Measurements from ENCODE around the gene SLX9.

SLX9 gene

DNA sequence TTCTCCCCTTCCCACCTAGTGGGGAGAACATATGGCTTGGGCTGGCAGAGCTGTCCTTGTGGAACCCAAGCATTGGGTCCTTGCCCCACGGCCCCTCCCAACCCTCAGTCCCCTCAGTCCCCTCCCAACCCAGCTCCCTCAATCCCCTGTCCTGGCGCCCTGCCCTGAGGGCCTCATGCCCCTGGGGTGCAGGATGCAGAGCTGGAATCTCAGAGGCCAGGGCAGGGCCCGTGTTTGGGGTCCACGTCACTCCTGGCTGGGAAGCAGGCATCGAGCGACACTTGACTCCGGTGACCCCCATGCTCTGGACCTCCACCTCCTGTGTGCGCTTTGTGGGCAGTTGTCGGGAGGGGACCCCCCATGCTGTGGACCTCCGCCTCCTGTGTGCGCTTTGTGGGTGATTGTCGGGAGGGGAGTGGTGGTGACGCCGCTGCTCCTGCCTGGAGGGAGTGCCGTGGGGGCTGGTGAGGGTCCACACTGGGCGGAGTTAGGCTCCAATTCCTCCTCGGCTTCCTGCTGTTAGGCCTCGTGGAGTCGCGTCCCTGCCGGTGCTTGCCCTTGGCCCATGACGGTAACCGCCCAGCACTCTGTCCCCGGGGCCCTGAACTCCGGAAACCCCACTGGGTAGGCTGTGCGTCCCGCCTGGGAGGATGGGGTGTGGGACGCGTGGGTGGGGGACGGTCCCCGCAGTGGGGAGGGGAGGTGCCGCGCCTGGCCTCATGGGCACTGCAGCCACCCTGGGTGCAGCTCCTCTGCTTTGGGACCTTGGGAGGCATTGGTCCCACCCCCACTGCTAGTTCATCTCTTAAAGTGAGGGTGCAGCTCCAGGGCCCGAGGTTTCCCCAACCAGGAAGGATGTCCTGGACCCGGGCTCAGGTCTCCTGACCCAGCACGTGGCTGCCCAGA is 31.2 kb downstream of the SLX9 start:
- no peak for DNase-seq (ENCODE audit: low spot score)
- TF ChIP-seq, protein P1, sequence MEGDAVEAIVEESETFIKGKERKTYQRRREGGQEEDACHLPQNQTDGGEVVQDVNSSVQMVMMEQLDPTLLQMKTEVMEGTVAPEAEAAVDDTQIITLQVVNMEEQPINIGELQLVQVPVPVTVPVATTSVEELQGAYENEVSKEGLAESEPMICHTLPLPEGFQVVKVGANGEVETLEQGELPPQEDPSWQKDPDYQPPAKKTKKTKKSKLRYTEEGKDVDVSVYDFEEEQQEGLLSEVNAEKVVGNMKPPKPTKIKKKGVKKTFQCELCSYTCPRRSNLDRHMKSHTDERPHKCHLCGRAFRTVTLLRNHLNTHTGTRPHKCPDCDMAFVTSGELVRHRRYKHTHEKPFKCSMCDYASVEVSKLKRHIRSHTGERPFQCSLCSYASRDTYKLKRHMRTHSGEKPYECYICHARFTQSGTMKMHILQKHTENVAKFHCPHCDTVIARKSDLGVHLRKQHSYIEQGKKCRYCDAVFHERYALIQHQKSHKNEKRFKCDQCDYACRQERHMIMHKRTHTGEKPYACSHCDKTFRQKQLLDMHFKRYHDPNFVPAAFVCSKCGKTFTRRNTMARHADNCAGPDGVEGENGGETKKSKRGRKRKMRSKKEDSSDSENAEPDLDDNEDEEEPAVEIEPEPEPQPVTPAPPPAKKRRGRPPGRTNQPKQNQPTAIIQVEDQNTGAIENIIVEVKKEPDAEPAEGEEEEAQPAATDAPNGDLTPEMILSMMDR (IDR thresholded peaks at IDR 0.05; ENCODE audit: borderline replicate concordance, control extremely low read depth, extremely low read depth, insufficient read depth, missing control alignments): no peak
- in situ Hi-C loops (cut with MboI; ENCODE audit: low sequenced_read_pairs, unreplicated experiment): loop anchor here (25.0 kb wide), 1 partner anchor 316 kb away; the partner anchor contains the start of gene POFUT2

DNA sequence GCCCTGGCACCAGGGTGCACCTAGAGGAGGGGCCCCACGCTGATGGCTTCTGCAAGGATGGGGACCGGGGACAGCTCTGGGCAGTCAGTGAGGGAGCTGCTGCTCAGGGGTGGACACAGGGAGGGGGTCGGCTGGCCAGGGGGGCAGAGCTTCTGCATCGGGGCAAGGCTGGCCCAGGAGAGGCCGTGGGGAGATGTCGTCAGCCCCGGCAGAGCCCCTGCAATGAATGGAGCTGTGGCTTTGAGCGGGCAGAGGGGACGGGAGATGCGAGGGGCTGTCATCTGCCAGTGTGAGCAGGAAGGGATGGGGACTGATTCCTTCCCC is 31.8 kb downstream of the SLX9 start:
- in situ Hi-C loops (cut with MboI; ENCODE audit: low sequenced_read_pairs, unreplicated experiment): loop anchor here (25.0 kb wide), 1 partner anchor 316 kb away; the partner anchor contains the start of gene POFUT2
- TF ChIP-seq, protein P1 (IDR thresholded peaks at IDR 0.05; ENCODE audit: borderline replicate concordance, control extremely low read depth, extremely low read depth, insufficient read depth, missing control alignments): no peak
- DNase-seq (ENCODE audit: low spot score): no peak

DNA sequence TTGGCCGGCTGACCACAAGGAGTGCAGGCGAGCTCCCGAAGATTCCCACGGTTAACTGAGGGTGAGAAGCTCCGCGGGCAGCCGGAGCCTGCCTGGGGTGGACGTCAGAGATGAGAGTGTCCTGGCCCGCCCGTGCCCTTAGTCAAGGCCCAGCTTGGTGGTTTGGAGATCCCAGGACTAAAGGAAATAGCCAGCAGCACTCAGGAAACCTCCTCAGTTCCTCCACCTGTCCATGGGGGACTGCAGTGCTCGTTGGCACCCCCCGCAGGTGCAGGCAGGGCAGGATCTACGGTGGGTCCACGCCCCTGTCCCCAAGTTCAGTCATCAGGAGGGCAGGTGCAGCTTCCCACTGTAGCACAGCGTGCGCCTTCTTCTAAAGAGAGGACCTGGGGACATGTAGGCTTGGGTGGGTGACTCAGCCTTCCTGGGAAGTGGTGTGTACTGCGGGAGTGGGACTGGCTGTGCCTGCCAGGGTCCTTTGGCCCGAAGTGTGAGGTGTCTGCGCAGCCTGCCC is 32.5 kb downstream of the SLX9 start:
- TF ChIP-seq, protein P1 (IDR thresholded peaks at IDR 0.05; ENCODE audit: borderline replicate concordance, control extremely low read depth, extremely low read depth, insufficient read depth, missing control alignments): no peak
- no peak for DNase-seq (ENCODE audit: low spot score)
- in situ Hi-C loops (cut with MboI; ENCODE audit: low sequenced_read_pairs, unreplicated experiment): loop anchor here (25.0 kb wide), 1 partner anchor 315 kb away; the partner anchor contains the start of gene POFUT2

DNA sequence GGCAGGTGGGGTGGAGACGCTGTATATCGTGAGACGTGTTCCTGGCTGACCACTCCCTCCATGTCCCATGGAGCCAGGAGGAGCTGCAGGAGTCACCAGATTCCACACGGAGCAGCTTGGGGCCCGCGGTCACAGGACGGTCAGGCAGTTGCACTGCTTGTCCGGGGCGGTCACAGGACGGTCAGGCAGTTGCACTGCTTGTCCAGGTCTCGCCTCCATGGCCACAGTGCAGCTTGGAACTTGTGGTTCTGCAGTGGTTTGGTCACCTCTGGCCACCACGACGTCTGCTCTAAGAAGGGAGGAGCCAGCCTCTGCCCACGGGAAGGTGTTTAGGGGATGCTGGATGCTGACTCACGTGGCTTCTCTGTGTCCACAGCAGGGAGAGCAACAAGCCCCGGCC is 33.0 kb downstream of the SLX9 start:
- no peak for DNase-seq (ENCODE audit: low spot score)
- TF ChIP-seq, protein P1 (IDR thresholded peaks at IDR 0.05; ENCODE audit: borderline replicate concordance, control extremely low read depth, extremely low read depth, insufficient read depth, missing control alignments): no peak
- in situ Hi-C loops (cut with MboI; ENCODE audit: low sequenced_read_pairs, unreplicated experiment): loop anchor here (25.0 kb wide), 1 partner anchor 314 kb away; the partner anchor contains the start of gene POFUT2

DNA sequence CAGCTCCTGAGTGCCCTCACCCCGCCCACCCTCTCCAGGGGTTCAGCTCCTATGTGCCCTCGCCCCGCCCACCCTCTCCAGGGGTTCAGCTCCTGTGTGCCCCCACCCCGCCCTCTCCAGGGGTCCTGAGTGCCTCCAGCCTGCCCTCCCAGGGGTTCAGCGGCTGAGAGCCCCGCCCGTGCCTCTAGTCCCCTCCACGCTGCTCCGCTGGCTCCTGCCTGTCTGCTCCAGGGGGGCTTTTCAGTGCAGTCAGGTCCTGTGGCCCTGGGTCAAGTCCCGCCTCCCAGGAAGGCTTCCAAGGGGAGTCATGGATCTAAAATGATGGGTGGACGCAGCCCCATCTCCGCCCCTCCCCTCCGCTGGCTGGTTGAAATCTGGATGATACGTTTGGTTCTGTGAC is 33.8 kb downstream of the SLX9 start:
- in situ Hi-C loops (cut with MboI; ENCODE audit: low sequenced_read_pairs, unreplicated experiment): loop anchor here (25.0 kb wide), 1 partner anchor 314 kb away; the partner anchor contains the start of gene POFUT2
- TF ChIP-seq, protein P1 (IDR thresholded peaks at IDR 0.05; ENCODE audit: borderline replicate concordance, control extremely low read depth, extremely low read depth, insufficient read depth, missing control alignments): no peak
- no peak for DNase-seq (ENCODE audit: low spot score)

DNA sequence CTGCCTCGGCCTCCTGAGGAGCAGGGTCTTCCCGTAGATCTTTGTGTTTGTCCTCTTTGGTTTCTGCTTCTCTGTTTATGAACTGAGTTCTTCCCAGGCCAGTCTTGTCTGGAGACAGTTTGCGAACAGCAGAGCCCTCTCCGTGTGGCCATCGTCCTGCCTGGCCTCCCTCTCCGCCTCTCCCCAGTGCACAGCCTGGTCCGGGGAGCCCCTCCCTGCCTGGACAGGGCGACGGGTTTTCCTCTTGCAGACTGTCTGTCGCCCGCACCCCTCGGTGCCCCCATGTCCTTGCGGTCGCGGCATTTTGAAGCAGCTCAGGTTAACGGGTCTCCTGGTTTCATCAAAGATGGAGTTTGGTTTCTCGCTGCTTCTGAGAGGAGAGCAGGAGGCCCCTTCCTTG is 34.8 kb downstream of the SLX9 start:
- in situ Hi-C loops (cut with MboI; ENCODE audit: low sequenced_read_pairs, unreplicated experiment): loop anchor here (25.0 kb wide), 1 partner anchor 313 kb away; the partner anchor contains the start of gene POFUT2
- TF ChIP-seq, protein P1 (IDR thresholded peaks at IDR 0.05; ENCODE audit: borderline replicate concordance, control extremely low read depth, extremely low read depth, insufficient read depth, missing control alignments): no peak
- no peak for DNase-seq (ENCODE audit: low spot score)

Measured in GM13976 (cell line).